Measurements from ENCODE around the gene DUSP19.

DNA sequence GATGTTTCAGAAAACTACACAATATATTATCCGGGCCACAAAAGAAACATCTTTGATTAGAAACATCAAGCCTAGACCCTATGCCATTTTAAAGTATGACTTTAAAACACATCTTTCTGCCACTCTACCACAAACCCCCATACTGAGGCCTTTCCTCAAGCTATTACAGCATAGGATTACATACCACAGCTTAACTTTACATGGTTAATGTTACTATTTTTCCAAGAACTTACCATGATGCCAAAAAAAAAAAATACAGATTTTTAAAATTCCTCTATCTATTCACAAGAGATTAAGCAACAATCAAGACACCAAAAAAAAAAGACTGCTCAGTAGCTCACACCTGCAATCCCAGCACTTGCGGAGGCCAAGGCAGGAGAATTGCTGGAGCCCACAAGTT is 49.3 kb upstream of the DUSP19 start:
- TF ChIP-seq, protein P1, sequence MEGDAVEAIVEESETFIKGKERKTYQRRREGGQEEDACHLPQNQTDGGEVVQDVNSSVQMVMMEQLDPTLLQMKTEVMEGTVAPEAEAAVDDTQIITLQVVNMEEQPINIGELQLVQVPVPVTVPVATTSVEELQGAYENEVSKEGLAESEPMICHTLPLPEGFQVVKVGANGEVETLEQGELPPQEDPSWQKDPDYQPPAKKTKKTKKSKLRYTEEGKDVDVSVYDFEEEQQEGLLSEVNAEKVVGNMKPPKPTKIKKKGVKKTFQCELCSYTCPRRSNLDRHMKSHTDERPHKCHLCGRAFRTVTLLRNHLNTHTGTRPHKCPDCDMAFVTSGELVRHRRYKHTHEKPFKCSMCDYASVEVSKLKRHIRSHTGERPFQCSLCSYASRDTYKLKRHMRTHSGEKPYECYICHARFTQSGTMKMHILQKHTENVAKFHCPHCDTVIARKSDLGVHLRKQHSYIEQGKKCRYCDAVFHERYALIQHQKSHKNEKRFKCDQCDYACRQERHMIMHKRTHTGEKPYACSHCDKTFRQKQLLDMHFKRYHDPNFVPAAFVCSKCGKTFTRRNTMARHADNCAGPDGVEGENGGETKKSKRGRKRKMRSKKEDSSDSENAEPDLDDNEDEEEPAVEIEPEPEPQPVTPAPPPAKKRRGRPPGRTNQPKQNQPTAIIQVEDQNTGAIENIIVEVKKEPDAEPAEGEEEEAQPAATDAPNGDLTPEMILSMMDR (IDR thresholded peaks at IDR 0.05; ENCODE audit: low read depth, low read length, poor library complexity, severe bottlenecking): no peak
- no peak for TF ChIP-seq EZH2phosphoT487 (IDR thresholded peaks at IDR 0.05; ENCODE audit: borderline replicate concordance, low read length)

All from DOHH2 (cell line).